CD4-positive, alpha-beta T cell treated with Interleukin-4 for 4 hours (primary cell): ENCODE results near the gene DMRTA2.

ENCODE experiments used
- DNase-seq: peaks from one replicate; pipeline ENCODE4 v3.0.0-alpha.2; 2020

DMRTA2 gene

GRCh38 chr1:50422946-50423669 lies at the start of gene DMRTA2:
Gene DMRTA2 (minus strand): TSS chr1:50423443. CDS start chr1:50421536, 1,907 bp downstream.
- no peak for DNase-seq

GRCh38 chr1:50471967-50472366 lies 48.7 kb upstream of the DMRTA2 start:
- no peak for DNase-seq

GRCh38 chr1:50462964-50463363 lies 39.7 kb upstream of the DMRTA2 start:
- DNase-seq = no peak

GRCh38 chr1:50458507-50458906 lies 35.3 kb upstream of the DMRTA2 start:
- DNase-seq = no peak

GRCh38 chr1:50454911-50455310 lies 31.7 kb upstream of the DMRTA2 start:
- DNase-seq = no peak

GRCh38 chr1:50453266-50453665 lies 30.0 kb upstream of the DMRTA2 start:
- DNase-seq = no peak

GRCh38 chr1:50452700-50453099 lies 29.5 kb upstream of the DMRTA2 start:
- DNase-seq = no peak

GRCh38 chr1:50450861-50451653 lies 27.8 kb upstream of the DMRTA2 start:
- no peak for DNase-seq

GRCh38 chr1:50447961-50448360 lies 24.7 kb upstream of the DMRTA2 start:
- DNase-seq = no peak

- DNase-seq = no peak
These were observed 17.9 kb upstream of the DMRTA2 start for GRCh38 chr1:50441183-50441582.

- DNase-seq = no peak
These were observed 15.7 kb upstream of the DMRTA2 start for GRCh38 chr1:50438945-50439344.

GRCh38 chr1:50436489-50436888 lies 13.2 kb upstream of the DMRTA2 start:
- DNase-seq = no peak

- DNase-seq = no peak
These were observed 6.8 kb upstream of the DMRTA2 start for GRCh38 chr1:50430010-50430405.

GRCh38 chr1:50427818-50428779 lies 4.9 kb upstream of the DMRTA2 start:
- no peak for DNase-seq

- DNase-seq = no peak
These were observed 4.0 kb upstream of the DMRTA2 start for GRCh38 chr1:50427086-50427817.

GRCh38 chr1:50426702-50427085 lies 3.5 kb upstream of the DMRTA2 start:
- DNase-seq = no peak

- DNase-seq = no peak
These were observed 3.0 kb upstream of the DMRTA2 start for GRCh38 chr1:50426108-50426700.

GRCh38 chr1:50425376-50426107 lies 2.3 kb upstream of the DMRTA2 start:
- no peak for DNase-seq

GRCh38 chr1:50424884-50425375 lies 1.7 kb upstream of the DMRTA2 start:
- DNase-seq = no peak

GRCh38 chr1:50424045-50424883 lies 1.0 kb upstream of the DMRTA2 start:
- DNase-seq = no peak
